HG03457 (cell line): ENCODE data around the gene ATP5ME.

Experiments used
- ATAC-seq: cut with Tn5 transposase; IDR thresholded peaks from one replicate; pipeline ENCODE4 v1.9.1; 2021; ENCODE audit warnings: moderate number of reproducible peaks; ENCODE audit not compliant: unreplicated experiment

The ATP5ME gene

GRCh38 chr4:623914-624566 is 50.0 kb downstream of the ATP5ME start:
- no peak for ATAC-seq

- ATAC-seq = no peak
These were observed 50.8 kb downstream of the ATP5ME start for GRCh38 chr4:622996-623913.
